HG02970 (cell line): ENCODE results near the gene SLC25A36.
"Not testable (repeated sequence)": the region's sequence is repeated elsewhere in the genome, so short reads cannot be mapped to it uniquely, and the experiment has no call there.

Experiments
- ATAC-seq: cut with Tn5 transposase; IDR thresholded peaks from one replicate; pipeline ENCODE4 v1.9.1; 2021; ENCODE audit warnings: mild to moderate bottlenecking, moderate library complexity, moderate number of reproducible peaks; ENCODE audit not compliant: unreplicated experiment, low FRiP score

SLC25A36 gene

DNA sequence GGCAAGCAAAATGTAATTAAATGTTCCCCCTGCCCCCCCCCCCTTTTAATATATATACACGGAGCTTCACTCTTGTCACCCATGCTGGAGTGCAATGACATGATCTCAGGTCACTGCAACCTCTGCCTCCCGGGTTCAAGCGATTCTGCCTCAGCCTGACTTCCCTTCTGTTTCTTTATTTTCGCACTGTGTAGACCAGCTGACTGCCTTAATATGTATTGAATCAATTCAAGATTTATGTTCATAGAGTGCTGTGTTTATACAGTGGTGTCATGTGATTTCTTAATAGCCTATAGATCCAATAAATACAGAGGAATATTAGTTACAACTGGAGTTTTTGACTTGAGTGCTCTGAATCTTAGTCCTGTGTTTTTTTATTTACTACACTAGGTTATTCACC is 39.0 kb downstream of the SLC25A36 start:
- ATAC-seq: no peak

DNA sequence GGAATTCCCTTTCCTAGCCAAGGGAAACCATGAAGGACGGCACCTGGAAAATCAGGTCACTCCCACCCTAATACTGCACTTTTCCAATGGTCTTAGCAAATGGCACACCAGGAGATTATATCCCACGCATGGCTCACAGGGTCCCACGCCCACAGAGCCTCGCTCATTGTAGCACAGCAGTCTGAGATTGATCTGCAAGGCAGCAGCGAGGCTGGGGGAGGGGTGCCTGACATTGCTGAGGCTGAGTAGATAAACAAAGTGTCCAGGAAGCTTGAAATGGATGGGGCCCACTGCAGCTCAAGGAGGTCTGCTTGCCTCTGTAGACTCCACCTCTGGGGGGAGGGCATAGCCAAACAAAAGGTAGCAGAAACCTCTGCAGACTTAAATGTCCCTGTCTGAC is 46.2 kb downstream of the SLC25A36 start:
- ATAC-seq: not testable (repeated sequence)

DNA sequence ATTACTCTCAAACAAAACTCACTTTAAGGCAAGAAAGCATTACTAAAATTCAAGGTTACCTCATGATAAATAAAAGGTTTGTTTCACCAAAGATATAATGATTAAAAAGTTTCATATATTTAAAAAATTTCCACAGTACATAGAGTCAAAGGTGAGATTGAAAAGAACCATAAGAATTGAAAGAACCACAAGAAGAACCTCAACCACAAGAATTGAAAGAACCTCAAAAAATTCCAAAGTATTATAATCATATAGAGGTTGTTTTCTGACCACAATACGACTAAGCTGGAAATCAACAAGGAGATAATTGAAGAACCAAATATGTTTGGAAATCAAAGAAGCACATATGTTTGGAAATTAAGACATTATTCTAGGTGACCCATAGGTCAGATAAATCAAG is 52.7 kb downstream of the SLC25A36 start:
- ATAC-seq: no peak

DNA sequence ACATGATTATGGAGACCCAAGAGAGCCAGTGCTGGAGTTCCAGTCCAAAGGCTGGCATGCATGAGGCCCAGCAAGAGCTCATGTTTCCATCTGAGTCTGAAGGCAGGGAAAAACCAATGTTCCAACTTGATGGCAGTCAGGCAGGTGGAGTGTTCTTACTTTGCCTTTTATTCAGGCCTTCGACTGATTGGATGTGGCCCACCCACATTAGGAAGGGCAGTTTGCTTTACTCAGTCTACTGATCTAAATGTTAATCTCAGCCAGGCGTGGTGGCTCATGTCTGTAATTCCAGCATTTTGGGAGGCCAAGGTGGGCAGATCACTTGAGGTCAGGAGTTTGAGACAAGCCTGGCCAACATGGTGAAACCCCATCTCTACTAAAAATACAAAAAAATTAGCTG is 53.2 kb downstream of the SLC25A36 start:
- ATAC-seq: not testable (repeated sequence)

DNA sequence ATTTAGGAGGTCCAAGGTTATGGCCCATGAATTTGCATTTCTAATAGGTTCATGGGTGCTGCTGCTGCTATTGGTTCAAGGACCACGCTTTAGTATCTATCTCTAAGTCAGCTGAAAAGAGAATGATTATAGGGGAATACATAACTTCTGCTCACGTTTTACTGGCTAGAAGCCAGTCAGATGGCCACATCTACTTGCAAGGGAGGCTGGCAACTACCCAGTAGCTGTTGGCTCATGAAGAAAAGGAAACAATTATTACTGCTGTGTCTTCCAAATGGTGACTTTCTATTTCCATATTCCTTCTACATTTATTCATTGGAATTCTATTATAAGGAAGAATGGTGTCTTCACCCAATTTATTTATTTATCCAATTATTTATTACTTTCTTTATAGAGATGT is 54.2 kb downstream of the SLC25A36 start:
- ATAC-seq: no peak

DNA sequence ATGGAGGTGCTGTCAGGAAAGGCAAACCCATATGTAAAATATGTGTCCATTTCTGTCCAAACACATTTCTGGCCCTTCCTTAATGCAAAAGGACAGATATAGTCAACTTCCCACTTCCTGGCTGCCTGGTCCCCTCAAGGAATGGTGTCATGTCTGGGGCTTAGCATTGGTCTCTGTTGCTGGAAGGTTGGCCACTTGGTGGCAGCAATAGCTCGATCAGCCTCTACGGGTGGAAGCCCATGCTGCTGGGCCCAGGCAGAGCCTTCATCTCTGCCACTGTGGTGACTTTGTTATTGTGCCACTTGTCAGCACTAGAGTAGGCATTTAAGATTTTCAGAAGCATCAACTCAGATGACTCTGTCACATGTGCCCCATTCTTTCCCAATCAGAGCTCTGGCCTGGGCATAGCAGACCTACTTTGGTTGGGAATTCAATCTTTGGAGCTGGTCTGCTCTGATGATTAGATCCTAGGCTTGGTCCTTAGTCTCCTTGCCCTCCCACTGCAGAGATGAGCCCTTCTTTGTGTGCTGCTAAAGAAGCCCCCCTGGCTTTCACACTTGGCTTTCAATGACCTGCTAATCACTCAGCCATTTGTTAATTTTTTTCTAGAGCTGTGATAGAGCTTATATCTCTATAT is 58.5 kb downstream of the SLC25A36 start:
- no peak for ATAC-seq

DNA sequence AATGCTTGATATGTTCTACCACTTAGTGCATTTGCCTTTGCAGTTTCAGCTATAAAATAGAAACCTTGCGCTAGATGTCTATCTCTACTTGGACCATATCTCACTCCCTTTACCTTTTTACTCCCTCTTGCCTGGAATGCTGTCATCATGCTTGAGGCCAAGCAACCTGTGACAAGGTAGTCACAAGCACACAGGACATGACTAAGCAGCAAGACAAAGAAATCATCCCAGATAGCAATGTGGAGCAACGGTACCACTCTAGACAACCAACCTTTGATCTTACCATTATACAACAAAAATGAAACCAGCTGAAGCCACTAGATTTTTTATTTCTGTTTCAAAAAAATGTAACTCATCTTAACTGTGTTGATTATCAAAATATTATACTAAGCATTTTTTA is 59.0 kb downstream of the SLC25A36 start:
- ATAC-seq: no peak

DNA sequence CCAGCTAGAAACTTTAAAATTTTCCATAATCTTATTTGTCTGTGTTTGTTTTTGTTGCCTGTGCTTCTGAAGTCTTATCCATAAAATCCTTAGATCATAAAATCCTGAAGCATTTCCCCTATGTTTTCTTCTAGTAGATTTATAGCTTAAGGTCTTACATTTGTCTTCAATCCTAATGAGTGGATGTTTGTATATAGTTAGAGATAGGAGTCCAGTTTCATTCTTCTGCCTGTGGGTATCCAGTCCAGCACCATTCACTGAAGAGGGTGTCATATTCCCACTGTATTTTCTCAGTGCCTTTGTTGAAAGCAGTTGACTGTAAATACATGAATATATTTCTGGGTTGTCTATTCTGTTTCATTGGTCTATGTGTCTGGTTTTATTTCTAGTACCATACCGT is 64.7 kb downstream of the SLC25A36 start:
- no peak for ATAC-seq

DNA sequence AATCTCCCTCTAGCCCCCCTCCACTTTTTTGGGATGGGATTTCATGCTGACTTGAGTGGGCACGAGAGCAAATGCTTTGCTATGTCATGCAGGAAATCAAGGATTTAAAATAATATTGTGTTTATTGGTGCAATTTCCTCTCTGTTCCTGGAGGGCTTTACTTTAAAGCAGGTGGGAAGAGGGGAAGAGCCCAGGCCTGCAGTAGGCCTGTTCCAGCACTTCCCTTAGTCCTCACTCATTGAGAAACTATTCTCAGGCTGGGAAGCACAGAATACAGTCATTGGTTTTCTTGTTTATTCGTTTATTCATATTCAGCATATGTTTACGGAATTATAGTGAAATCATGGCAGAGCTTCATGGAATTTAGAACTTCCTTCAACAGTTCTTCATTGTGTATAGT is 67.9 kb downstream of the SLC25A36 start:
- no peak for ATAC-seq

DNA sequence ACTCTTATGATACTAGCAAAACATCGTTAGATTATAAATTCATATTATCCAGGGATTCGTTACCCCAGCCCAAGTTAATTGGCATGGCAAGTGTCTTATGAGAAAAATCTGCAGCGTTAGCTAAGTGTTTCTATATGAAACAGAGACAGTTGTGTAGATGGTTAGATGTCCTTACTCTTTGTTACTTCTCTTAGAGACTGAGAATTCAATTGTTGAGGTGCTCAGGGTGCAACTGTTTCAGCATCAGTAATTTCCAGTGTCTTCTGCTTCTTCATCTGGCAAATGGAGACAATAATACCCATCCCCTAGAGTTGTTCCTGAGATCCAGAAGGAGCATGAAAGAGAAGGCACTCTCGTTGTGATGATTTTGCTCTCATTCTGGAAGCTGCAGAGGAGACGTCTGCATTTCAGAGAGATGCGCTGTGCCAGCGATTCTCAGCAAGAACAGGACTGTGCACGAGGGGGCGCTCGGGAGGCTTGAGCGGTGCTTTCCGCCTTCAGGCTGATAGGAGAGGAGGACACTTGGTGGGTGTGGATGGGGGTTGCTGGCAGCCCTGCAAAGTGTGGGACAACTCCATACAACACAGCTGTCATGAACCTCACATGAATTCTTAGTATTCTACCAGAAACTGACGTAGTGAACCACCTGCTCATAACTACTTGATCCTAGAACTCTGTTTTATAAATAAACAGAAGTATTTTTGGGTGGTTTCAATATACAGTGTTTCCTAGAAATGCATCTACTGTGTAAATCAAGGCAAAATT is 69.8 kb downstream of the SLC25A36 start:
- ATAC-seq: no peak

DNA sequence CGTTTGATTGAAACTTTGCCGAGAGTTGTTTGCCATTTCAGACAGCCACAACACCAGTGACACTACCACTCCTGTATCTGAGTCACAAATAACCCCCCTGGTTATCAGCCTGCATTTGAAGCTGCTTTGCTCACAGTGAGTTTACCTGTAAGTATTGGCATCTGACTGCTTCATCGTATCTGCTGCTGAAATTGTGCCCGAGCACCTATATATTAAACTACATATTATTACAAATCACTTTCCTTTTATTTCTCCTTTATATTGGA is 70.3 kb downstream of the SLC25A36 start:
- ATAC-seq: no peak

DNA sequence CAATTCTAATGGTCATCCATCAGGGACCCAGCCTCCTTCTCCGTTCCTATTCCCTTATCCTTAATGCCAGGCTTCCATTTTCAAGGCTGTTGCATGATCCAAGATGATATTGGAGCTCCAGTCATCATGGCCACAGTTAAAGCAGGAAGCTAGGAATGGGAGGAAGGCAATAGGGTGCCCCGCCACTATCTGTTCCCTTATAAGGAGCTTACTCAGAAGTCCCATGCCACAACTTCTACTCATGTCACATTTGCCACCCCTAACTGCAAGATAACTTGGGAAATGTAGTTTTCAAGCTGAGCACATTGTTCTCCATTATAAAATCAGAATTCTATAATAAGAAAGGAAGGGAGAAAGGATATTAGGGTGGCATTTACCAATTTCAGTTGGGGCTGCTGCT is 70.9 kb downstream of the SLC25A36 start:
- no peak for ATAC-seq

DNA sequence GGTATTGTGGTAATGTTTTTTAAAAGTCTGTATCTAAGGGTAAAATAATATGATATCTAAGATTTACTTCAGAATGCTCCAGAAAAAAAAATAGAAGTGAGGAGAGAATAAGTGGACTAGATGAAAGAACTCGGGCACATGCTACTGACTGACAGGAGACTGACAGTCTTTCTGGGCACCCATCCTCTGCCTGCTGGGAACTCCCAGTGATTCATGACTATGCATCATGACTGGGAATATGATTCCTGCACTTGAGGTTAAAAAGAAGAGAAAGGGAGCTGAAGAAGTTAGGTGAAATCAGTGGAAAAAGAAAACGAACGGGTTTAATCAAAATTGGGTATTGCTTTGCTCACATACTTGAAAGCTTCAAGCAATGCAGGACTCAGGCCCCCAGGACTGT is 73.8 kb downstream of the SLC25A36 start:
- ATAC-seq: no peak

DNA sequence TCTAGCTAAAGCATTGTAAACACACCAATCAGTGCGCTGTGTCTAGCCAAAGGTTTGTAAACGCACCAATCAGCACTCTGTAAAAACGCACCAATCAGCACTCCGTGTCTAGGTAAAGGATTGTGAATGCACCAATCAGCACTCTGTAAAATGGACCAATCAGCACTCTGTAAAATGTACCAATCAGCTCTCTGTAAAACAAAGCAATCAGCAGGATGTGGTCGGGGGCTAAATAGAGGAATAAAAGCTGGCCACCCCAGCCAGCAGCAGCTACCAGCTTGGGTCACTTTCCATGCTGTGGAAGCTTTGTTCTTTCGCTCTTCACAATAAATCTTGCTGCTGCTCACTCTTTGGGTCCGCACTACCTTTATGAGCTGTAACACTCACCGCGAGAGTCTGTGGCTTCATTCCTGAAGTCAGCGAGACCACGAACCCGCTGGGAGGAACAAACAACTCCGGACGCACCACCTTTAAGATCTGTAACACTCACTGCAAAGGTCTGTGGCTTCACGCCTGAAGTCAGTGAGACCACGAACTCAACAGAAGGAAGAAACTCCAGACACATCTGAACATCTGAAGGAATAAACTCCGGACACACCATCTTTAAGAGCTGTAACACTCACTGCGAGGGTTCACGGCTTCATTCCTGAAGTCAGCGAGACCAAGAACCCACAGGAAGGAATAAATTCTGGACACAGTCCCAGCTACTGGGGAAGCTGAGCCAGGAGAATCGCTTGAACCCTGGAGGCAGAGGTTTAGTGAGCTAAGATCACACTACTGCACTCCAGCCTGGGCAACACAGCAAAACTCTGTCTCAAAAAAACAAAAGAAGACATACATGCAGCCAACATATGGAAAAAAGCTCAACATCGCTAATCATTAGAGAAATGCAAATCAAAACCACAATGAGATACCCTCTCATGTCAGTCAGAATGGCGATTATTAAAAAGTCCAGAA is 76.0 kb downstream of the SLC25A36 start:
- not testable (repeated sequence) for ATAC-seq

DNA sequence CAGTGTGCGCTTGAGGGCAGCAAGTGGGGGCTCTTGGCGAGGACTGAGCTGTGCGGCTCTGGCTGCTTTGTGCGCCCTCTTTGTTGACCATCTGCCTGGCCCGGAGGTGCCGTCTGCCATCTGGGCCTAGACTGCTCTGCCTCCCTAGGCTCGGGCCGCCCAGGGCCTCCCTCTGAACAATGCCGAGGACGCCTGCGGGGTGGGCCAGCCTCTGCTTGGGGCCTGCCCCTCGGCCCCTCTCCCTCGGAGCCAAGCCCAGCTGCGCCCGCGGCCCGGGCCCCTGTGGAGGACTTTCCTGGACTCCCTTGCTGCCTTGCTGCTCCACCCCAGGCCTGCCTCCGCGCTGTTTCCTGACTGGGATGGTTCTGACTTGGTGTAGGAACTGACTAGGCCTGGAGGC is 77.6 kb downstream of the SLC25A36 start:
- no peak for ATAC-seq

DNA sequence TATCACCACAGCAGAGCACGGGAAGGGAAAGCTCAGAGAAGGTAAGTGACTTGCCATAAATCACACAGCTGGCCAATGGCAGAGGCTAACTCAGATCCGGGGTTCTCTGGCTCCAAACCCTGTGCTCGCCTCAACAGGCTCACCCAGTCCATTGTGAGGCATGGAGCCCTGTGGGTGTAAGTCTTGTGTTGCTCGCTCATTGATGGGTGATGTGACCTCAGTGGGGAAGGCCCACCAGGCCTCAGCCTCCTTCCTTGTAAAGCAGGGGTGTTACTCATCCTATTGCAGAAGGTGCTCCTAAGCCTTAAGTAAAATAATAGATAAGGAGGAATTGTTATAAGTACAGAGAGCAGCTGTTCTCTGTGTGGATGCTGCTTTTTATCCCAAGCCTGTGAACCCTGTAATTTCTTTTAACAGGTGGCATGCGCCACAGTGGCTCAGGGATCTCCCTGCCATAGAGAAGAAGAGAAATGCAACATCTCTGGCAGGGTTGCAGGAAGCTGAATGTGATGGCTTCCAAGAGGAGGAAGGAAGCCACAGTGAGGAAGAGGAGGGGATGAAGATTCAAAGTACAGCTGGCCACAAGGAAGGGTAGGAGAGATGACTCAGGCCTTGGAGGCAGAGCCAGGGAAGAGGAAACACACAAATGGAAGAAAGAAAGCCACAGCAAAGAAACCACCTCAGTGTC is 78.7 kb downstream of the SLC25A36 start:
- no peak for ATAC-seq

DNA sequence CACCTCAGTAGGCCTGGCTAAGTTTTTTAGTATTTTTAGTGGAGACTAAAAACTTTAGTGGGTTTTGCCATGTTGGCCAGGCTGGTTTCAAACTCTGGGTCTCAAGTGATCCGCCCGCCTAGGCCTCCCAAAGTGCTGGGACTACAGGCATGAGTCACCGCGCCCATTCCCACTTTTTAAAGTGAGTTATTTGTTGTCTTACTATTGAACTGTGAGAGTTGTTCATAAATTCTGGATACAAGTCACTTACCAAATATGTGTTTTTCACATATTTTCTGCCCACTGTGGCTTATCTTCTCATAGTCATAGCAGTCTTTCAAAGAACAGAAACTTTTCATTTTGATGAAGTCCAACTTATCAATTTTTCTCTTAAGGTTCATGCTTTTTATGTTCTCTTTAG is 79.6 kb downstream of the SLC25A36 start:
- no peak for ATAC-seq
